Large intestine (tissue), 3 donors: ENCODE data around the gene ONECUT1. TPM values are rescaled to one million over a fixed set of nuclear protein-coding genes. Genes with fewer than 3 reads are reported as not detected.

ENCODE experiments used
- DNase-seq, 2 donors: peaks; one replicate each; pipeline versions ENCODE4 v3.0.0 to v3.0.0-alpha.2; 2013
- H3K27ac ChIP-seq: one replicate; pipeline ENCODE4 v1.5.1; 2013; ENCODE audit warnings: low read length
- H3K27me3 ChIP-seq: 2 replicates; pipeline ENCODE4 v1.6.1; 2013; ENCODE audit warnings: low read length; ENCODE audit not compliant: control insufficient read depth, insufficient read depth
- H3K36me3 ChIP-seq: 2 replicates; pipeline ENCODE4 v1.6.1; 2013; ENCODE audit warnings: low read length; ENCODE audit not compliant: control insufficient read depth, insufficient read depth
- H3K4me1 ChIP-seq: one replicate; pipeline ENCODE4 v1.6.1; 2013; ENCODE audit warnings: low read length; ENCODE audit not compliant: control insufficient read depth, insufficient read depth
- H3K4me3 ChIP-seq: one replicate; pipeline ENCODE4 v1.5.1; 2013; ENCODE audit warnings: low read length
- H3K9me3 ChIP-seq: one replicate; pipeline ENCODE4 v1.6.1; 2013; ENCODE audit warnings: mild to moderate bottlenecking, low read depth, low read length, moderate library complexity; ENCODE audit not compliant: control insufficient read depth
- WGBS: methylation state at CpG from one replicate; pipeline ENCODE4 v1.1.5; 2013; ENCODE audit warnings: low lambda C conversion rate; ENCODE audit not compliant: insufficient coverage; 5-methylcytosine and 5-hydroxymethylcytosine counted together
- polyA plus RNA-seq: library from polyadenylated mRNA; unstranded; fragments of 120-200 nt; gene quantifications from one replicate; pipeline ENCODE4 v1.2.1, GENCODE V29; 2013

Gene ONECUT1
- polyA plus RNA-seq, 1 donor, result not detected

DNA sequence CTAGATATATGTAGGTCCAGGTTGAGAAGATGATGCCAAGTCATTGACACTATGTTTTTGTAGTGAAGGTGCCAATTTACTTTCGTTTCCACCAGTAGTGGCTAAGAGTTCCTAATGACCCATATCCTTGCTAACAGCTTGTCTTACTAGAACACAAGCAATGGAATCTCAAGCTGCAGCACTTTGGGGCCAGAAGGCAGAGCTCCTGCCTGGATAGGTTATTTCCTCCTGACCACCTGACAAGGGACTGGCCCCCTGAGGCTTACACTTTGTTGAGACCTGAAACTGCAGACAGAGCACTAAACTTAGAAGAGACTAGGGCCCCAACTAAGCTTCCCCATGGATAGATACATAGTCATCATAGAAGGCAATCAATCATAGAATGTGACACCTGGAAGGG is 11.7 kb downstream of the ONECUT1 start:
- no peak for DNase-seq
- H3K27ac ChIP-seq, result no peak overlapping the region
- no peaks in the 10 kb centered on the region for H3K9me3 ChIP-seq
- WGBS, result no CpG with 5 or more reads among the region's 1 CpG
- H3K4me3 ChIP-seq, result no peak overlapping the region
- peaks cover 55% of the 10 kb centered on the region for H3K27me3 ChIP-seq
- no peaks in the 10 kb centered on the region for H3K36me3 ChIP-seq
- no peaks in the 10 kb centered on the region for H3K4me1 ChIP-seq

DNA sequence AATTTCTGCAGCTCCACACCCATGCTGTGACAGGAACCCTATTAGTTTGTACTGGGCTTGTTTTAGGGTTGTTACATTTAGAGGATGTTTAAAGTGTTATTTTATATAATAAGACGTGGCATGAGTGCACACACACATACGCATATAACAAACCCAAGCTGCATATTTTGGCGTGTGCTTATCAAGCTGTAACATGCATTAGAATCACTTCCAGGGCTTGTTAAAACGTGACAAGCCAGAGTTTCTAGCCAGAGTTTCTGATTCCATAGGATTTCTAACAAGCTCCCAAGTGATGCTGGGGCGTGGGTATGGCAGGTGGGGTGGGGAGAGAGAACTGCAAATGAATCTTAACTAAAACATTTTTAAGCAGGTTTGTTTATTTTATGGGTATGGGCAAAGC is 17.4 kb downstream of the ONECUT1 start:
- DNase-seq, result no peak
- WGBS, result no CpG with 5 or more reads among the region's 5 CpGs
- Histone ChIP-seq H3K27me3 (peaks cover 22% of the 10 kb centered on the region), H3K36me3 (no peaks in the 10 kb centered on the region), H3K27ac (no peak overlapping the region), H3K4me1 (no peaks in the 10 kb centered on the region), H3K4me3 (no peak overlapping the region), H3K9me3 (no peaks in the 10 kb centered on the region)

DNA sequence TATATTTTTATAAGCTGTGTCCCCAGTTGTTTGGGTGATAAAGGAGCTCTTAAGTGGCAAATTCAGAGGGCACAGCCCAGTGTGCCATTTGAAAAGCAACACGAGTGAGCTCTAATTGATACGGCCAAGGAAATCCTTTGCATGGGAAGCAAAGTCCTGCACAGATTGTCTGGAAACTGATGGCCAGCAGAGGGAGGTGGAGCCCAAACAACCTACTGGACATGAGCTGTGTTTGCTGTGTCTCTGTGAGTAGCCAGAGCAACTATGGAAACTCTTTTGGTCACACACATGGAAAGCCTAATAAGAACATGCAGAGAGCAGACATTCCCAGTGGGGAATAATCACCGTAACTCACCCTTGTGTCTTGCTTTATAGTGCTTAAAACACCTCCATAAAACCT is 24.4 kb downstream of the ONECUT1 start:
- DNase-seq, result no peak
- no peak overlapping the region for H3K4me3 ChIP-seq
- H3K27ac ChIP-seq, result no peak overlapping the region
- H3K9me3 ChIP-seq, result no peaks in the 10 kb centered on the region
- H3K27me3 ChIP-seq, result peaks cover 20% of the 10 kb centered on the region
- no peaks in the 10 kb centered on the region for H3K36me3 ChIP-seq
- H3K4me1 ChIP-seq, result no peaks in the 10 kb centered on the region
- no CpG with 5 or more reads among the region's 3 CpGs for WGBS

DNA sequence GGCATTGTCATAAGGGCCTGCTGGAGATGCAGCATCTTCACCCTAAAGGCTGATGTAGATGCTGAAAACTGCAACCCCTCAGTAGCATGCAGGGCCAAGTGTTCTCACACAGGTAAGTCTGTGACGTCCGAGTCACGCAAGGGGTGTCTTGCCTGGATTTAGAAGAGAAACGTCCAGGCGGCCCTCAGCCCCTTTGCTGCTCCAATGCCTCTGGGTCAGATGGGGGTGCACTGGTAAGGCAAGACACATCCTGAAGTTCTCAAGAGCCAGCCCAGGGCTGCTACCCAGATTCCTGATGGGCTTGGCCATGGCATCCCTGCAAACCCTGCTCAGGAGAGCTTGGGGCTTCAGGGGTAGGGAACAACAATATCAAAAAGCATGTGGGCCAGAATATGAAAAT is 25.4 kb downstream of the ONECUT1 start:
- Histone ChIP-seq H3K27ac (no peak overlapping the region), H3K4me3 (no peak overlapping the region), H3K4me1 (no peaks in the 10 kb centered on the region), H3K36me3 (no peaks in the 10 kb centered on the region), H3K9me3 (no peaks in the 10 kb centered on the region), H3K27me3 (peaks cover 18% of the 10 kb centered on the region)
- WGBS, result no CpG with 5 or more reads among the region's 5 CpGs
- DNase-seq, result no peak

DNA sequence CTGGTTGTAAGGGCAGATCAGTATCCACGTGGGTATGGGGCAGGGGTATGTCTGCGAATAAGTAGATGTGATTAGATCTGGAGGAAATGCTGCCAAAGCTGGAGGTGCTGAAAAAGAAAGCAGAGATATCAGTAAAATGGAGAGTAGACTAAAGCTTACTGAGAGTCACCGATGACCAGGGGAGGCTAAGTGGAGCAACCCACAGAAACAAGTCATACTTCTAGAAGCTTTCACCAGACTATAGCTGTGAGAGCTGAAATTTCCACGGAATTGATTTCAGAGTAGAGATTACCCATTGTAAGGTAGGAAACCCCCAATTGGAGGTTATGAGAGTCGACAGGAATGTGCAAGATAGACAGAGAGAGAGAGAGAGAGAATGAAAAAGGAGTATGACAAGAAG is 27.5 kb downstream of the ONECUT1 start:
- no peak for DNase-seq
- H3K36me3 ChIP-seq, result no peaks in the 10 kb centered on the region
- H3K4me1 ChIP-seq, result no peaks in the 10 kb centered on the region
- no peaks in the 10 kb centered on the region for H3K9me3 ChIP-seq
- peaks cover 20% of the 10 kb centered on the region for H3K27me3 ChIP-seq
- 81% methylated on average over 3 of the region's 5 CpGs for WGBS
- H3K27ac ChIP-seq, result no peak overlapping the region
- H3K4me3 ChIP-seq, result no peak overlapping the region

DNA sequence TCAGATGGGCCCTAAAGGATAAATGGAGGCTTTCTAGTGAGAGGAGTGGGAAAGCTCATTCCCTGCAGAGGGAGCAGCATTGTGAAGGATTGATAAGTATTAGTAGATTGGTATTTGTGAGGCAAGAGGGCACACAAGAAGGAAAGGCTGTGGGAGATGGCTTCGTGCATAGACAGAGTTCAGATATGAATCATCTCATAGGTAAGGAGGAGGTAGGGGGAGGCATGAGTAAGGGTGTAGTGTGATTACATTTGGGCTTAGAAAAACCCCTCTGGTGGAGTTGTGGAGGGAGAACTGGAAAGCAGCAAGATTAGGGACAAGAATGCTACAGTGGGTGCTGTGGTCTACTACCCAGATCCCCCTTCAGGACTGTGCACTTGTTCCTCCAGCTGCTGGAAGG is 29.6 kb downstream of the ONECUT1 start:
- H3K27me3 ChIP-seq, result peaks cover 11% of the 10 kb centered on the region
- WGBS, result 100% methylated on average over 1 of the region's 1 CpG
- DNase-seq, result no peak
- H3K27ac ChIP-seq, result no peak overlapping the region
- no peaks in the 10 kb centered on the region for H3K9me3 ChIP-seq
- H3K4me3 ChIP-seq, result no peak overlapping the region
- H3K4me1 ChIP-seq, result no peaks in the 10 kb centered on the region
- H3K36me3 ChIP-seq, result no peaks in the 10 kb centered on the region

DNA sequence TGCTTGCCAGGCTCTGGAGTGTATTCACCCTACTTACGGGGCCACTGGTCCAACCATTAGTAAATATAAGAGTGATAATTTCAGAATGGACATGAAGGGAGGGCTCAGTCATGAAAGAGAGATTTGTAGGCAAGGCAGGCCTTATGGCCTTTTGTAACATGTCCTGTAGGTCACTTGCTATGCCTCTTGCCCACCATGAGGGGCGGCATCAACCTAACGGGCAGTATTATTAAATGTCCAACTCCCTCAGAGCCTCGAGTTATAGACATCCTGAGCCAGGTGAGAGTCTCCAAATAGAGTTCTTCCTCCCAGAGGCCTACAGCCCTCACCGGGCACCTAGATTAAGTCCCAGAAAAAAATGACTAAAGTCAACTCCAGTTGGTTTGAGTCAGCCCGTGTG is 30.2 kb downstream of the ONECUT1 start:
- Histone ChIP-seq H3K4me3 (no peak overlapping the region), H3K27me3 (peaks cover 11% of the 10 kb centered on the region), H3K36me3 (no peaks in the 10 kb centered on the region), H3K27ac (no peak overlapping the region), H3K9me3 (no peaks in the 10 kb centered on the region), H3K4me1 (no peaks in the 10 kb centered on the region)
- no peak for DNase-seq
- 78% methylated on average over 1 of the region's 6 CpGs for WGBS

DNA sequence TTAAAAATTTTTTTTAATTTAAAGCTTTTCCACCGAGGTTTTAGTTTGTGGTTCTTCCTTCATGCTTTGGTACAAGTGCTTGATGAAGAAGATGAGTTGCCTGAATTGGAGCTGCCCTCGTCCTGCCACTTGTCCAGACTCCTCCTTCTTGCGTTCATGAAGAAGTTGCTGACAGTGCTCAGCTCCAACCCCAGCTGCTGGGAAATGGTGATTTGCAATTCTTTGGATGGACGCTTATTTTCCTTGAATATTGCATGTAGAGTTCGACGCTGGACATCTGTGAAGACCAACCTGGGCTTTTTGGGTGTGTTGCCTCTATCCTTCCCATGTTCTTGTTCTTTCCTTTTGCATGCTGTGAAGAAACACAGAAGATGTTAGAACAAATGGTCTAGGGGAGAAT is 32.6 kb downstream of the ONECUT1 start:
- no peak for DNase-seq
- Histone ChIP-seq H3K27ac (no peak overlapping the region), H3K27me3 (peaks cover 10% of the 10 kb centered on the region), H3K4me3 (no peak overlapping the region), H3K4me1 (no peaks in the 10 kb centered on the region), H3K9me3 (no peaks in the 10 kb centered on the region), H3K36me3 (no peaks in the 10 kb centered on the region)
- no CpG with 5 or more reads among the region's 6 CpGs for WGBS

DNA sequence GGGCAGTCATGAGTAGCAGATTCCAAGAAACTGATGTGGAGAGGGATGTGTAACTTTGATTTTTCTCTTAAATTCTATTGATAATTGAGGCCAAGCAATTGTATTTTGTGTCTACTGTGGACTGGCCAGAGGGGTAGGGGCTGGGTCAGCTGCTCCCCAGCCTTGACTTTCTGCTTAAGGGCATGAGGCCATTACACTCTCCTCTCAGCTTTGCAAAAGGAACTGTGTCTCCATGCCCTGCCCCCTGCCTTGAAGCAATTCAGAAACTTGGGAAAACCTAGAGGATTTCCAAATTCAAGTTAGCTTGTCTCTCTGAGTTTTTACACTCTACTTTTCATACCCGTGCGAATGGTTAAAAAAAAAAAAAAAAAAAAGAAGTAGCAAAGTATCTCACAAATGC is 38.6 kb downstream of the ONECUT1 start:
- 83% methylated on average over 2 of the region's 2 CpGs for WGBS
- H3K9me3 ChIP-seq, result no peaks in the 10 kb centered on the region
- H3K27ac ChIP-seq, result no peak overlapping the region
- H3K36me3 ChIP-seq, result no peaks in the 10 kb centered on the region
- no peak overlapping the region for H3K4me3 ChIP-seq
- DNase-seq, result no peak
- H3K27me3 ChIP-seq, result peaks cover 6% of the 10 kb centered on the region
- no peaks in the 10 kb centered on the region for H3K4me1 ChIP-seq

DNA sequence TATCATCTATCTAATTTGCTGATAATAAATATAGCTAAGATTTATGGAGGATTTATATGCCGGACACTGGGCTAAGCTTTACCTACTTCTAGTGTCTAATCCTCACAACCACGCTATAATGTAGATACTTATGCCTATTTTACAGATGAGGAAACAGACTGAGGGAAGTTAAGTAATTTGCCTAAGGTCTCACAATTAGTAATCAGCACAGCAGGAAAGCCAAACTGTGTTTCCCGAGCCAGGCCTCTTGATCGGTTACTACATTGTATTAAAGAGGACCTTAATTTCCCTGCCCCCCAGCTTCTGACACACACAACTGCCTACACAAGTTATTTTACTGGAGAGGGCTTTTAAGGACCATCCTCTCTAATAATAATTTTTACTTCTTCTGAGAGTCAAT is 40.9 kb downstream of the ONECUT1 start:
- H3K9me3 ChIP-seq, result no peaks in the 10 kb centered on the region
- no peaks in the 10 kb centered on the region for H3K36me3 ChIP-seq
- no peaks in the 10 kb centered on the region for H3K4me1 ChIP-seq
- no peak overlapping the region for H3K27ac ChIP-seq
- H3K4me3 ChIP-seq, result no peak overlapping the region
- no peak for DNase-seq
- 80% methylated on average over 1 of the region's 4 CpGs for WGBS
- H3K27me3 ChIP-seq, result peaks cover 6% of the 10 kb centered on the region

DNA sequence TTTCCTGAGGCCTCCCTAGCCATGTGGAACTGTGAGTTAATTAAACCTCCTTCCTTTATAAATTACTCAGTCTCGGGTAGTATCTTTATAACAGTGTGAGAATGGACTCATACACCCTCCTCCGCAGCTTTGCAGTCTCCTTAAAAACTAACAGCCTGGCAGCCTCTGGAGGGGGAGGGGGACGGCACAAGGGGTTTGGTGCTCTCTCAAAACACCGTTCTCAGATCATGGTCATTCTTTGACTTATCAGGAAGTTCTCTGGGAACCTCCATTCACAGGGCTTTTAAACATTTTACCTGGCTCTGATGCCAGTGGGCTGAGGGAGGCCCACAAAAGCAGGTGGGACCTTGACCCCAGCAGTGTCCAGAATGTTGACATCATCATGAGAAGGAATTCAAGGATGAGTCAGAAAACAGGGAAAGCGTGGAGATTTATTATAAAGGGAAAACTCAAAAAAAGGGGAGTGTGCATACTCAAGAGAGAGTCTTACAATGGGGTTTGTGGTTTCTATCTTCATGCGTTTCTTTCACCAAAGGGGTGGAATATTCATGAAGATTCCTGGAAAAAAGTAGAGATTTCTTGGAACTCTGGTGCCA is 43.9 kb downstream of the ONECUT1 start:
- no peaks in the 10 kb centered on the region for H3K4me1 ChIP-seq
- no peak overlapping the region for H3K4me3 ChIP-seq
- no peaks in the 10 kb centered on the region for H3K9me3 ChIP-seq
- H3K27me3 ChIP-seq, result peaks cover 2% of the 10 kb centered on the region
- WGBS, result no CpG with 5 or more reads among the region's 6 CpGs
- no peak for DNase-seq
- no peaks in the 10 kb centered on the region for H3K36me3 ChIP-seq
- H3K27ac ChIP-seq, result no peak overlapping the region
